Choroid plexus epithelial cell (primary cell): ENCODE results near the gene NUP155.
"Not testable (repeated sequence)": the region's sequence is repeated elsewhere in the genome, so short reads cannot be mapped to it uniquely, and the experiment has no call there.

ENCODE experiments used
- DNase-seq: peaks from one replicate; pipeline ENCODE4 v3.0.0-alpha.2; 2010; ENCODE audit warnings: low read depth
- H3K4me3 ChIP-seq: 2 replicates; pipeline ENCODE4 v1.5.1; 2011; ENCODE audit warnings: low read depth, mild to moderate bottlenecking, control low read depth, low read length, moderate library complexity
- CTCF ChIP-seq: conservative IDR thresholded peaks from 2 replicates; pipeline ENCODE4 v1.5.1; 2011; ENCODE audit warnings: low read depth, mild to moderate bottlenecking, control low read depth, inconsistent platforms, low read length, moderate library complexity

The NUP155 gene

DNA sequence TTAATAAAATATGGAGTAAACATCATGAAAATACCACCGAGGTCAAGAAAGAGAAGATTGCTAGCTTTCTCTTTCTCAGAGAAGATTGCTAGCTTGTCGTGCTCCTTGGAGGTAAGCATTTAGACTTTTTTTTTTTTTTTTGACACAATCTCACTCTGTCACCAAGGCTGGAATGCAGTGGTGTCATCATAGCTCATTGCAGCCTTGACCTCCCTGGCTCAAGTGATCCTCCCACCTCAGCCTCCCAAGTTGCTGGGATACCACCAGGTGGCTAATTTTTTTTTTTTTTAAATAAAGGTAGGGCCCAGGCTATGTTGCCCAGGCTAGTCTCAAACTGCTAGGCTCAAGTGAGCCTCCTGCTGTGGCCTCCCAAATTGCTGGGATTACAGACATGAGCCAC, 95.4 kb downstream of the NUP155 start:
- TF ChIP-seq CTCF: no peak
- H3K4me3 ChIP-seq: no peak overlapping the region

DNA sequence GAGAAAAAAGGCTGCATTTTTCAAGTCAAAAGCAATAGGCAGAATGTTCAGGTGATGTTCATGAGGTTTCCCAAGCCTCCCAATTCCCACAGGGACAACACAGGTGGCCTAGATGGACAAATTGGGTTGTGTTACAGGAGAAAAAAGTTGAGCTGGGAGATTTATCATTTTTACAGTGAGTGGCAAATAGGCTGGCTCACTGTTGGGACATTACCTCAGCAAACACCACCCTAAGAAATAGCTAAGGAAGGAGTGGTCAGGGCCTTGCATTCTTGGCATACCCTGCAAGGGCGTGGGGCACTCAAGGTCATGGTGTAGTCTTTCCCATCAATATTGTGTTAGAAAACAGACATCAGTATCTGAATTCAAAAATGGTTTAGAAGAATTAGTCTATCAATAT, 98.4 kb downstream of the NUP155 start:
- no peak overlapping the region for H3K4me3 ChIP-seq
- DNase-seq: peak; percentile 65
- TF ChIP-seq CTCF: no peak

More for the DNA sequence above, 95.4 kb downstream of the NUP155 start:
- DNase-seq: no peak

DNA sequence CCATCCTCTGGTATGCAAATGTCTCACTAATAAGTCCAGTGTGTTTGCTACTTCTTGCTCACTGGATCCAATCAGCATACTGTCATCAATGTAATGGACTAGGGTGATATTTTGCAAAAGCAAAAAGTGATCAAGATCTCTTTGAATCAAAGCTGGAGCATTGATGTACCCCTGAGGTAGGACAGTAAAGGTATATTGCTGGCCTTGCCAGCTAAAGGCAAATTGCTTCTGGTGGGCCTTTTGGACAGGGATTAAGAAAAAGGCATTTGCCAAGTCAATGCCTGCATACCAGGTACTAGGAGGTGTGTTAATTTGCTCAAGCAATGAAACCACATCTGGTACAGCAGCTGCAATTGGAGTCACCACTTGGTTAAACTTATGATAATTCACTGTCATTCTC, 102.8 kb downstream of the NUP155 start:
- H3K4me3 ChIP-seq, DNase-seq: not testable (repeated sequence)

DNA sequence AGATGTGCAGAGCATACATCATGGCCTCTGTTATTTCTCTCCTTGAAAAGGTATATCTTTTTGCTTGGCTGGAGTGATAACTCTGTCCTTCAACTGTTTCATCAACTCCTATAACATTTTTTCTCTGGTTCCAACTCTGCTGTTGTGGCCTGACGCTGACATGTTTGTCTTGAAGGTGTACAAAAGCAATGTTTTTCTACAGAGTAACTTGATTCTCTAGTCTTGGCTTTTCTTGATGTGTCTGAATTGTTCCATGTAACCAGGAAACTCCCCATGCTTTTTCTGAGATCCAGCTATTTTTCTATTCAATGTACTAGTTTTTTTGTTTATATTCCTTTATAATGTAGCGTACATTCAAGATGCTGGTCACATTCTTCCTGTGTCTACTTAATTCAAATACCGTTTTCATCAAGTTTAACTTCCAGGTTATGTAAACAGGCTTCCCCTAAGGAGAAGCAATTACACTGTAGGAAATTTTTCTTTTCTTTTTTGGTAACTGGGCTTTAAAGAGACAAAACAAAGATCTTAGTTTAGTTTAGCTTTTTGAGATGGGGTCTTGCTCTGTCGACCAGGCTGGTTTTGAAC, 115.0 kb downstream of the NUP155 start:
- TF ChIP-seq CTCF: no peak

GRCh38 chr5:37254581-37254980, 116.3 kb downstream of the NUP155 start:
- no peak for TF ChIP-seq CTCF
- no peak overlapping the region for H3K4me3 ChIP-seq
- DNase-seq: no peak

More for the DNA sequence above, 115.0 kb downstream of the NUP155 start:
- DNase-seq: no peak
- H3K4me3 ChIP-seq: no peak overlapping the region

- no peak for TF ChIP-seq CTCF
- H3K4me3 ChIP-seq: no peak overlapping the region
- DNase-seq: peak; percentile 43
Observed at GRCh38 chr5:37251665-37252064, 119.2 kb downstream of the NUP155 start.

GRCh38 chr5:37249815-37250164, 121.1 kb downstream of the NUP155 start:
- H3K4me3 ChIP-seq: peak overlapping the region; percentile 91
- DNase-seq: no peak
- TF ChIP-seq CTCF: no peak
